ENCODE results near the gene ARHGAP30. TPM values are rescaled to one million over a fixed set of nuclear protein-coding genes. Genes with fewer than 3 reads are reported as not detected.
"Not testable (repeated sequence)": the region's sequence is repeated elsewhere in the genome, so short reads cannot be mapped to it uniquely, and the experiment has no call there.

ARHGAP30 gene
- polyA plus RNA-seq, 1 donor: 5.7 TPM

GRCh38 chr1:161020509-161021164 lies 49.1 kb downstream of the ARHGAP30 start, which contains the start of gene F11R:
Gene F11R (minus strand): TSS chr1:161021152. CDS start chr1:161021073, 79 bp downstream.
- no CpG with 5 or more reads among the region's 36 CpGs for WGBS (ENCODE audit: insufficient coverage, low lambda C conversion rate)
- Histone ChIP-seq H3K36me3 (ENCODE audit: control insufficient read depth, insufficient read depth, low read length) (no peaks in the 10 kb centered on the region), H3K27me3 (ENCODE audit: control insufficient read depth, insufficient read depth, low read length) (no peaks in the 10 kb centered on the region), H3K27ac (ENCODE audit: low read length) (peak within 1 kb of the TSS; percentile 98), H3K4me1 (ENCODE audit: control insufficient read depth, insufficient read depth, low read length) (peaks cover 28% of the 10 kb centered on the region), H3K4me3 (ENCODE audit: low read length) (peak within 1 kb of the TSS; percentile 70), H3K9me3 (ENCODE audit: control insufficient read depth, low read depth, low read length) (no peaks in the 10 kb centered on the region)
- DNase-seq: peak in 1 of 2 donors; percentile 62

DNA sequence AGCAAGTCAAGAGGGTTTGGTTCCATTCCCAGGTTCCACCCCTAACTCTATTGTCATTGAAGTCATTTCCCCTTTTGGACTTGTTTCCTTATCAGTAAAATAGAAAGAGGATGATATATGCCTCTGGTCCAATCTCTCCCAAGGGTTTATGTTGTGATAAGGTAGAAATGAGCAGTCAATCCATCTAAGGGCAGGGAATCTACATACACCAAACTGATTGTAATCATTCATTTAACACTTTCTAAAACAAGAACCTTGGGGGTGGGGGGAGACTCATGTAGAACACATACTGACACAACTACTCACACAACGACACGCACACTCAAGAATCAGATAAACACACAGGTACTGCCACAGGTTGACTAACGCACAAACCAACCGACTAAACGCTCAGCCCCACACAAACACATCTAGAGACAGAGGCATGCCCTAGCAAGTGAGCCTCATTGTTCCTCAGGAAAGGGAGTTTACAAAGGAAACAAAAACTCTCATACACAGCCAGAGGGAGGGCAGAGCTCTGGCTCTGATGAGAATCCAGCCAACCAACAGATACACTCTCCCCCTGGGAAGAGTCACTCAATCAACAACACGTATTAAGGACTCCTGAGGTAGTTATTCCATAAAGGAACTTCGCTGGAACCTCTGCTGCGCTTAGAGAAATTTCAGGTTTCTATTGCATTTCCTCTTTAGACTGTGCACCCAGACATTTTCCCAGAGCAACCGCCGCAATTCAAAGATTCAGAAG lies 49.8 kb downstream of the ARHGAP30 start:
- Histone ChIP-seq H3K27me3 (ENCODE audit: control insufficient read depth, insufficient read depth, low read length) (no peaks in the 10 kb centered on the region), H3K4me3 (ENCODE audit: low read length) (peak overlapping the region; percentile 70), H3K36me3 (ENCODE audit: control insufficient read depth, insufficient read depth, low read length) (no peaks in the 10 kb centered on the region), H3K27ac (ENCODE audit: low read length) (peak overlapping the region; percentile 98), H3K9me3 (ENCODE audit: control insufficient read depth, low read depth, low read length) (no peaks in the 10 kb centered on the region), H3K4me1 (ENCODE audit: control insufficient read depth, insufficient read depth, low read length) (peaks cover 31% of the 10 kb centered on the region)
- no CpG with 5 or more reads among the region's 10 CpGs for WGBS (ENCODE audit: insufficient coverage, low lambda C conversion rate)
- peak; percentile 22 to 69 for DNase-seq

DNA sequence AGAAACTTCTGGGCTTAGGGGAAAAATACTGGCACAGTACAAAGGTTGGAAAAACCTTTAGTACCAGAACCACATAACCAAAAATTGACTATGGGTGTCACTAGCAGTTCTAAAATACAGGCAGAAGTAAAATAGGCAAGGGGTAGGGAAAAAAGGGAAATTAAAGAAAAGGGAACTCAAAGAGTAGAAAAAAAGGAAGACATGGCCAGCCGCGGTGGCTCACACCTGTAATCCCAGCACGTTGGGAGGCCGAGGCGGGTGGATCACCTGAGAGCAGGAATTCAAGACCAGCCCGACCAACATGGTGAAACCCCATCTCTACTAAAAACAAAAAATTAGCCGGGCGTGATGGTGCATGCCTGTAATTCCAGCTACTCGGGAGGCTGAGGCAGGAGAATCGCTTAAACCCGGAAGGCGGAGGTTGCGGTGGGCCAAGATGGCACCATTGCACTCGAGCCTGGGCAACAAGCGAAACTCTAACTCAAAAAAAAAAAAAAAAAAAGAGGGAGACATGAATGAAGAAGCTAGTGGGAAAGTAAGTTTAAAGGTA lies 50.5 kb downstream of the ARHGAP30 start:
- DNase-seq; H3K27me3 ChIP-seq (ENCODE audit: control insufficient read depth, insufficient read depth, low read length); H3K9me3 ChIP-seq (ENCODE audit: control insufficient read depth, low read depth, low read length); H3K36me3 ChIP-seq (ENCODE audit: control insufficient read depth, insufficient read depth, low read length): not testable (repeated sequence)
- Histone ChIP-seq H3K4me1 (ENCODE audit: control insufficient read depth, insufficient read depth, low read length) (peaks cover 36% of the 10 kb centered on the region), H3K27ac (ENCODE audit: low read length) (peak overlapping the region; percentile 98), H3K4me3 (ENCODE audit: low read length) (peak overlapping the region; percentile 70)
- WGBS (ENCODE audit: insufficient coverage, low lambda C conversion rate): 95% methylated on average over 8 of the region's 15 CpGs

DNA sequence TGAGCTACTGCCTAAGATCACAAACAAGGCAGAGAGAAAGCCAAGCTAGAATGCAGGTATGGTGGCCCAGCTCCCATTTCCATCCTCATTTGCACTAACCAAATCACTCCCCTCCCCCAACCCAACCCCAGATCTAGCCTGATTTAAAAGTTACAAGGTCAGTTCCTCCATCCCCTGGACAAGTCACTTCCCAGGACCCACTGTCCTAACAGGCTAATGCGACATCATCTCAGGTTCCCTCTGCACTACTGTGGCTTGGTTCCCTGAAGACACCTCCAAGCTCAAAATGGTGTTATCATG lies 51.1 kb downstream of the ARHGAP30 start:
- WGBS (ENCODE audit: insufficient coverage, low lambda C conversion rate): no CpG with 5 or more reads among the region's 1 CpG
- DNase-seq: no peak
- Histone ChIP-seq H3K36me3 (ENCODE audit: control insufficient read depth, insufficient read depth, low read length) (no peaks in the 10 kb centered on the region), H3K27ac (ENCODE audit: low read length) (peak overlapping the region; percentile 98), H3K9me3 (ENCODE audit: control insufficient read depth, low read depth, low read length) (no peaks in the 10 kb centered on the region), H3K4me3 (ENCODE audit: low read length) (peak overlapping the region; percentile 70), H3K4me1 (ENCODE audit: control insufficient read depth, insufficient read depth, low read length) (peaks cover 37% of the 10 kb centered on the region), H3K27me3 (ENCODE audit: control insufficient read depth, insufficient read depth, low read length) (no peaks in the 10 kb centered on the region)

- H3K4me1 ChIP-seq (ENCODE audit: control insufficient read depth, insufficient read depth, low read length): peaks cover 43% of the 10 kb centered on the region
- no peaks in the 10 kb centered on the region for H3K27me3 ChIP-seq (ENCODE audit: control insufficient read depth, insufficient read depth, low read length)
- DNase-seq: peak in 1 of 2 donors; percentile 51
- no peaks in the 10 kb centered on the region for H3K36me3 ChIP-seq (ENCODE audit: control insufficient read depth, insufficient read depth, low read length)
- WGBS (ENCODE audit: insufficient coverage, low lambda C conversion rate): 100% methylated on average over 1 of the region's 5 CpGs
- H3K27ac ChIP-seq (ENCODE audit: low read length): peak overlapping the region; percentile 98
- no peaks in the 10 kb centered on the region for H3K9me3 ChIP-seq (ENCODE audit: control insufficient read depth, low read depth, low read length)
- H3K4me3 ChIP-seq (ENCODE audit: low read length): peak overlapping the region; percentile 8
These were observed 51.7 kb downstream of the ARHGAP30 start for GRCh38 chr1:161017756-161018630.

DNA sequence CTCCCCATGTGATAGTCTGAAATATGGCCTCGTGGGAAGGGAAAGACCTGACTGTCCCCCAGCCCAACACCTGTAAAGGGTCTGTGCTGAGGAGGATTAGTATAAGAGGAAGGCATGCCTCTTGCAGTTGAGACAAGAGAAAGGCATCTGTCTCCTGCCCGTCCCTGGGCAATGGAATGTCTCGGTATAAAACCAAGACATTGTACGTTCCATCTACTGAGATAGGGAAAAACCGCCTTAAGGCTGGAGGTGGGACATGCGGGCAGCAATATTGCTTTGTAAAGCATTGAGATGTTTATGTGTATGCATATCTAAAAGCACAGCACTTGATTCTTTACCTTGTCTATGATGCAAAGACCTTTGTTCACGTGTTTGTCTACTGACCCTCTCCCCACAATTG lies 52.5 kb downstream of the ARHGAP30 start:
- H3K9me3 ChIP-seq (ENCODE audit: control insufficient read depth, low read depth, low read length); DNase-seq; H3K36me3 ChIP-seq (ENCODE audit: control insufficient read depth, insufficient read depth, low read length); H3K4me3 ChIP-seq (ENCODE audit: low read length); H3K27me3 ChIP-seq (ENCODE audit: control insufficient read depth, insufficient read depth, low read length): not testable (repeated sequence)
- peak overlapping the region; percentile 98 for H3K27ac ChIP-seq (ENCODE audit: low read length)
- H3K4me1 ChIP-seq (ENCODE audit: control insufficient read depth, insufficient read depth, low read length): peaks cover 49% of the 10 kb centered on the region
- WGBS (ENCODE audit: insufficient coverage, low lambda C conversion rate): no CpG with 5 or more reads among the region's 7 CpGs

GRCh38 chr1:161016683-161017082 lies 53.0 kb downstream of the ARHGAP30 start:
- DNase-seq: peak; percentile 40 to 78
- no CpG with 5 or more reads among the region's 1 CpG for WGBS (ENCODE audit: insufficient coverage, low lambda C conversion rate)
- not testable (repeated sequence) for H3K27me3 ChIP-seq (ENCODE audit: control insufficient read depth, insufficient read depth, low read length); H3K36me3 ChIP-seq (ENCODE audit: control insufficient read depth, insufficient read depth, low read length); H3K4me3 ChIP-seq (ENCODE audit: low read length); H3K9me3 ChIP-seq (ENCODE audit: control insufficient read depth, low read depth, low read length)
- peaks cover 52% of the 10 kb centered on the region for H3K4me1 ChIP-seq (ENCODE audit: control insufficient read depth, insufficient read depth, low read length)
- H3K27ac ChIP-seq (ENCODE audit: low read length): peak overlapping the region; percentile 99

GRCh38 chr1:161013488-161014230 lies 56.0 kb downstream of the ARHGAP30 start:
- no peaks in the 10 kb centered on the region for H3K9me3 ChIP-seq (ENCODE audit: control insufficient read depth, low read depth, low read length)
- no peaks in the 10 kb centered on the region for H3K27me3 ChIP-seq (ENCODE audit: control insufficient read depth, insufficient read depth, low read length)
- H3K27ac ChIP-seq (ENCODE audit: low read length): peak overlapping the region; percentile 99
- WGBS (ENCODE audit: insufficient coverage, low lambda C conversion rate): no CpG with 5 or more reads among the region's 15 CpGs
- no peaks in the 10 kb centered on the region for H3K36me3 ChIP-seq (ENCODE audit: control insufficient read depth, insufficient read depth, low read length)
- peaks cover 48% of the 10 kb centered on the region for H3K4me1 ChIP-seq (ENCODE audit: control insufficient read depth, insufficient read depth, low read length)
- H3K4me3 ChIP-seq (ENCODE audit: low read length): peak overlapping the region; percentile 6
- DNase-seq: peak; percentile 99 to 100

- no peaks in the 10 kb centered on the region for H3K27me3 ChIP-seq (ENCODE audit: control insufficient read depth, insufficient read depth, low read length)
- H3K36me3 ChIP-seq (ENCODE audit: control insufficient read depth, insufficient read depth, low read length): no peaks in the 10 kb centered on the region
- DNase-seq: no peak
- H3K4me1 ChIP-seq (ENCODE audit: control insufficient read depth, insufficient read depth, low read length): peaks cover 42% of the 10 kb centered on the region
- peak overlapping the region; percentile 99 for H3K27ac ChIP-seq (ENCODE audit: low read length)
- H3K4me3 ChIP-seq (ENCODE audit: low read length): no peak overlapping the region
- H3K9me3 ChIP-seq (ENCODE audit: control insufficient read depth, low read depth, low read length): no peaks in the 10 kb centered on the region
These were observed 56.6 kb downstream of the ARHGAP30 start for GRCh38 chr1:161013131-161013487.

- H3K27ac ChIP-seq (ENCODE audit: low read length): peak overlapping the region; percentile 99
- H3K4me1 ChIP-seq (ENCODE audit: control insufficient read depth, insufficient read depth, low read length): peaks cover 37% of the 10 kb centered on the region
- H3K36me3 ChIP-seq (ENCODE audit: control insufficient read depth, insufficient read depth, low read length): no peaks in the 10 kb centered on the region
- H3K4me3 ChIP-seq (ENCODE audit: low read length): no peak overlapping the region
- H3K27me3 ChIP-seq (ENCODE audit: control insufficient read depth, insufficient read depth, low read length): no peaks in the 10 kb centered on the region
- H3K9me3 ChIP-seq (ENCODE audit: control insufficient read depth, low read depth, low read length): no peaks in the 10 kb centered on the region
- DNase-seq: no peak
- WGBS (ENCODE audit: insufficient coverage, low lambda C conversion rate): 86% methylated on average over 1 of the region's 3 CpGs
These were observed 57.3 kb downstream of the ARHGAP30 start for GRCh38 chr1:161012420-161012819.

Measured in large intestine (tissue), 3 donors.